HEK293 (cell line): ENCODE results near the gene STARD10.

ENCODE experiments used
- CTCF ChIA-PET: fragments of 350-600 bp; formaldehyde crosslinking; extraction: SDS; loops from one replicate; lab custom pipeline; 2021; ENCODE audit warnings: antibody characterized with exemption; lab: Yijun Ruan, JAX
- POLR2A ChIA-PET: fragments of 300-600 bp; formaldehyde crosslinking; extraction: SDS; loops from one replicate; lab custom pipeline; 2020; ENCODE audit warnings: antibody characterized with exemption, inconsistent platforms; lab: Yijun Ruan, JAX
- H3K27ac ChIP-seq: fragments of 200-500 bp; sonication (Bioruptor generic); 2 replicates; pipeline ENCODE4 v1.5.1; 2014; ENCODE audit warnings: low read depth, low read length, control low read depth, inconsistent platforms; ENCODE audit errors: extremely low read depth
- H3K36me3 ChIP-seq, 2 experiments: fragments of 200-500 bp in 1 of 2; sonication (Bioruptor generic) in 1 of 2; 1 replicate in 1 of 2; 2 replicates in 1 of 2; pipeline ENCODE4 v1.5.1; 2014 to 2017; ENCODE audit warnings: inconsistent platforms in 2 of 2, low read length in 2 of 2; ENCODE audit not compliant: control insufficient read depth in 2 of 2, insufficient read depth in 1 of 2
- H3K4me1 ChIP-seq: fragments of 200-500 bp; sonication (Bioruptor generic); 2 replicates; pipeline ENCODE4 v1.5.1; 2014; ENCODE audit warnings: mild to moderate bottlenecking, low read length, inconsistent platforms; ENCODE audit not compliant: control insufficient read depth, insufficient read depth
- H3K4me3 ChIP-seq: 2 replicates; pipeline ENCODE4 v1.5.1; 2011; ENCODE audit warnings: low read depth, mild to moderate bottlenecking, control low read depth, low read length, moderate library complexity
- H3K9me3 ChIP-seq: fragments of 200-500 bp; sonication (Bioruptor generic); 2 replicates; pipeline ENCODE4 v1.5.1; 2014; ENCODE audit warnings: low read depth, low read length, inconsistent platforms; ENCODE audit not compliant: control insufficient read depth, insufficient read depth
- BCL11A ChIP-seq: fragments of 450-650 bp; formaldehyde crosslinking; IDR thresholded peaks from 2 replicates; pipeline ENCODE4 v1.5.1; 2016; ENCODE audit warnings: low read depth, missing biosample characterization, missing genetic modification characterization
- BCL6B ChIP-seq: fragments of 450-650 bp; formaldehyde crosslinking; IDR thresholded peaks from 2 replicates; pipeline ENCODE4 v1.5.1; 2017; ENCODE audit warnings: missing biosample characterization, missing genetic modification characterization
- KLF1 ChIP-seq: fragments of 450-650 bp; formaldehyde crosslinking; IDR thresholded peaks from 2 replicates; pipeline ENCODE4 v1.5.1; 2016; ENCODE audit warnings: missing biosample characterization, missing genetic modification characterization
- MZF1 ChIP-seq: fragments of 450-650 bp; formaldehyde crosslinking; IDR thresholded peaks from 2 replicates; pipeline ENCODE4 v1.5.1; 2017; ENCODE audit warnings: missing biosample characterization, missing genetic modification characterization, borderline replicate concordance
- SALL2 ChIP-seq: fragments of 450-650 bp; formaldehyde crosslinking; IDR thresholded peaks from 2 replicates; pipeline ENCODE4 v1.5.0; 2017; ENCODE audit warnings: missing biosample characterization, mild to moderate bottlenecking, missing genetic modification characterization, borderline replicate concordance
- SP3 ChIP-seq: fragments of 450-650 bp; formaldehyde crosslinking; IDR thresholded peaks from 2 replicates; pipeline ENCODE4 v1.5.1; 2016; ENCODE audit warnings: missing biosample characterization, missing genetic modification characterization
- TCF7L2 ChIP-seq: IDR thresholded peaks from 2 replicates; pipeline ENCODE4 v1.6.1; 2011; ENCODE audit warnings: low read depth, mild to moderate bottlenecking, inconsistent platforms, low read length, moderate library complexity, borderline replicate concordance
- YY2 ChIP-seq: fragments of 450-650 bp; formaldehyde crosslinking; IDR thresholded peaks from 2 replicates; pipeline ENCODE4 v1.5.1; 2016; ENCODE audit warnings: missing biosample characterization, missing genetic modification characterization
- ZBTB44 ChIP-seq: fragments of 450-650 bp; IDR thresholded peaks from 2 replicates; pipeline ENCODE4 v1.5.1; 2018; ENCODE audit warnings: missing biosample characterization, mild to moderate bottlenecking, missing genetic modification characterization
- ZBTB48 ChIP-seq: fragments of 450-650 bp; formaldehyde crosslinking; IDR thresholded peaks from 2 replicates; pipeline ENCODE4 v1.5.1; 2016; ENCODE audit warnings: missing biosample characterization, missing genetic modification characterization
- ZBTB49 ChIP-seq: fragments of 450-650 bp; formaldehyde crosslinking; IDR thresholded peaks from 2 replicates; pipeline ENCODE4 v1.5.1; 2016; ENCODE audit warnings: missing biosample characterization, missing genetic modification characterization, low read depth
- ZNF10 ChIP-seq: fragments of 450-650 bp; formaldehyde crosslinking; IDR thresholded peaks from 2 replicates; pipeline ENCODE4 v1.5.1; 2017; ENCODE audit warnings: missing biosample characterization, missing genetic modification characterization
- ZNF114 ChIP-seq: fragments of 450-650 bp; formaldehyde crosslinking; IDR thresholded peaks from 2 replicates; pipeline ENCODE4 v1.5.0; 2017; ENCODE audit warnings: missing biosample characterization, missing genetic modification characterization
- ZNF121 ChIP-seq: fragments of 450-650 bp; formaldehyde crosslinking; IDR thresholded peaks from 2 replicates; pipeline ENCODE4 v1.5.1; 2016; ENCODE audit warnings: missing biosample characterization, missing genetic modification characterization
- ZNF202 ChIP-seq: fragments of 450-650 bp; formaldehyde crosslinking; IDR thresholded peaks from 2 replicates; pipeline ENCODE4 v1.5.1; 2016; ENCODE audit warnings: missing biosample characterization, missing genetic modification characterization, borderline replicate concordance
- ZNF366 ChIP-seq: fragments of 450-650 bp; formaldehyde crosslinking; conservative IDR thresholded peaks from 2 replicates; pipeline ENCODE4 v1.5.1; 2016; ENCODE audit warnings: missing biosample characterization, missing genetic modification characterization
- ZNF37A ChIP-seq: fragments of 450-650 bp; IDR thresholded peaks from 2 replicates; pipeline ENCODE4 v1.5.1; 2018; ENCODE audit warnings: missing biosample characterization, missing genetic modification characterization
- ZNF423 ChIP-seq: fragments of 450-650 bp; formaldehyde crosslinking; IDR thresholded peaks from 2 replicates; pipeline ENCODE4 v1.5.1; 2016; ENCODE audit warnings: missing biosample characterization, missing genetic modification characterization
- ZNF473 ChIP-seq: fragments of 450-650 bp; formaldehyde crosslinking; IDR thresholded peaks from 2 replicates; pipeline ENCODE4 v1.5.1; 2017; ENCODE audit warnings: missing biosample characterization, missing genetic modification characterization
- ZNF488 ChIP-seq: fragments of 450-650 bp; formaldehyde crosslinking; IDR thresholded peaks from 2 replicates; pipeline ENCODE4 v1.5.1; 2016; ENCODE audit warnings: missing biosample characterization, missing genetic modification characterization
- ZNF530 ChIP-seq: fragments of 450-650 bp; formaldehyde crosslinking; IDR thresholded peaks from 2 replicates; pipeline ENCODE4 v1.5.1; 2016; ENCODE audit warnings: low read depth, missing biosample characterization, missing genetic modification characterization
- ZNF549 ChIP-seq: fragments of 450-650 bp; IDR thresholded peaks from 2 replicates; pipeline ENCODE4 v1.5.1; 2018; ENCODE audit warnings: missing biosample characterization, missing genetic modification characterization, mild to moderate bottlenecking, inconsistent platforms, moderate library complexity
- ZNF585B ChIP-seq: fragments of 450-650 bp; formaldehyde crosslinking; IDR thresholded peaks from 2 replicates; pipeline ENCODE4 v1.5.1; 2016; ENCODE audit warnings: missing biosample characterization, missing genetic modification characterization
- ZNF623 ChIP-seq: fragments of 450-650 bp; formaldehyde crosslinking; IDR thresholded peaks from 2 replicates; pipeline ENCODE4 v1.5.1; 2016; ENCODE audit warnings: missing biosample characterization, missing genetic modification characterization
- ZNF704 ChIP-seq: fragments of 450-650 bp; formaldehyde crosslinking; IDR thresholded peaks from 2 replicates; pipeline ENCODE4 v1.5.1; 2016; ENCODE audit warnings: missing biosample characterization, missing genetic modification characterization
- ZNF830 ChIP-seq: fragments of 450-650 bp; IDR thresholded peaks from 2 replicates; pipeline ENCODE4 v1.5.0; 2018; ENCODE audit warnings: missing biosample characterization, missing genetic modification characterization, low read depth, mild to moderate bottlenecking, moderate library complexity
- ZNF837 ChIP-seq: fragments of 450-650 bp; formaldehyde crosslinking; IDR thresholded peaks from 2 replicates; pipeline ENCODE4 v1.5.1; 2016; ENCODE audit warnings: missing biosample characterization, missing genetic modification characterization
- ZNF843 ChIP-seq: fragments of 450-650 bp; formaldehyde crosslinking; IDR thresholded peaks from 2 replicates; pipeline ENCODE4 v1.5.1; 2016; ENCODE audit warnings: missing biosample characterization, missing genetic modification characterization
- ZSCAN23 ChIP-seq: fragments of 450-650 bp; formaldehyde crosslinking; IDR thresholded peaks from 2 replicates; pipeline ENCODE4 v1.5.1; 2016; ENCODE audit warnings: missing biosample characterization, missing genetic modification characterization

STARD10 gene

GRCh38 chr11:72725724-72726028 is 68.2 kb downstream of the STARD10 start:
- POLR2A ChIA-PET, result interaction anchor here (0.6 to 1.1 kb wide), 5 partner anchors 57 to 227 kb away, joined by 3 to 12 read pairs (median 5); partner anchors contain the start of gene STARD10
- H3K4me3 ChIP-seq, result no peak overlapping the region
- CTCF ChIA-PET, result interaction anchor here (0.5 to 5.9 kb wide), 37 partner anchors 10 to 1335 kb away, joined by 3 to 57 read pairs (median 4); partner anchors contain the start of genes ATG16L2 and STARD10
- H3K36me3 ChIP-seq, result peaks cover 0 to 20% of the 10 kb centered on the region in 2 experiments; a peak in 1 of 3 replicates
- TF ChIP-seq MZF1 (no peak), ZNF830 (tag by site-specific recombination) (no peak), KLF1 (tag by site-specific recombination) (no peak), ZNF843 (tag by site-specific recombination) (no peak), YY2 (tag by site-specific recombination) (no peak), ZNF585B (no peak), ZNF202 (tag by site-specific recombination) (no peak), ZBTB48 (tag by site-specific recombination) (no peak), ZNF704 (no peak), ZBTB49 (tag by site-specific recombination) (no peak), ZNF10 (tag by site-specific recombination) (no peak), ZNF423 (tag by site-specific recombination) (no peak), ZNF837 (tag by site-specific recombination) (no peak), ZNF121 (tag by site-specific recombination) (no peak), ZNF473 (tag by site-specific recombination) (no peak), SALL2 (tag by site-specific recombination) (no peak), TCF7L2 (no peak), ZNF530 (tag by site-specific recombination) (no peak), ZNF488 (tag by site-specific recombination) (no peak)
- H3K9me3 ChIP-seq, result no peaks in the 10 kb centered on the region
- peaks cover 4% of the 10 kb centered on the region; the same call in 1 of the 2 replicates for H3K4me1 ChIP-seq
- H3K27ac ChIP-seq, result no peak overlapping the region

GRCh38 chr11:72724851-72725723 is 68.8 kb downstream of the STARD10 start:
- H3K27ac ChIP-seq, result no peak overlapping the region
- ChIA-PET POLR2A (interaction anchor here (0.6 to 1.1 kb wide), 4 partner anchors 57 to 227 kb away, joined by 3 to 12 read pairs (median 5); partner anchors contain the start of gene STARD10), CTCF (interaction anchor here (0.6 to 5.9 kb wide), 41 partner anchors 10 to 1335 kb away, joined by 3 to 57 read pairs (median 4); partner anchors contain the start of genes ATG16L2 and STARD10)
- H3K9me3 ChIP-seq, result no peaks in the 10 kb centered on the region
- peaks cover 5% of the 10 kb centered on the region; the same call in 1 of the 2 replicates for H3K4me1 ChIP-seq
- H3K36me3 ChIP-seq, result peaks cover 0 to 20% of the 10 kb centered on the region in 2 experiments; a peak in 1 of 3 replicates
- H3K4me3 ChIP-seq, result no peak overlapping the region
- TF ChIP-seq ZNF37A (tag by site-specific recombination) (no peak), BCL11A (tag by site-specific recombination) (no peak), ZNF549 (tag by site-specific recombination) (no peak), ZSCAN23 (tag by site-specific recombination) (no peak), SP3 (no peak), ZNF114 (tag by site-specific recombination) (no peak), BCL6B (tag by site-specific recombination) (peak; percentile 49), ZNF366 (tag by site-specific recombination) (peak; percentile 59), ZNF623 (tag by site-specific recombination) (no peak), ZBTB44 (tag by site-specific recombination) (no peak)
